ENCODE results near the gene CCDC60. TPM values are rescaled to one million over a fixed set of nuclear protein-coding genes. Genes with fewer than 3 reads are reported as not detected.

Gene CCDC60
- not detected in 2 replicates for total RNA-seq

DNA sequence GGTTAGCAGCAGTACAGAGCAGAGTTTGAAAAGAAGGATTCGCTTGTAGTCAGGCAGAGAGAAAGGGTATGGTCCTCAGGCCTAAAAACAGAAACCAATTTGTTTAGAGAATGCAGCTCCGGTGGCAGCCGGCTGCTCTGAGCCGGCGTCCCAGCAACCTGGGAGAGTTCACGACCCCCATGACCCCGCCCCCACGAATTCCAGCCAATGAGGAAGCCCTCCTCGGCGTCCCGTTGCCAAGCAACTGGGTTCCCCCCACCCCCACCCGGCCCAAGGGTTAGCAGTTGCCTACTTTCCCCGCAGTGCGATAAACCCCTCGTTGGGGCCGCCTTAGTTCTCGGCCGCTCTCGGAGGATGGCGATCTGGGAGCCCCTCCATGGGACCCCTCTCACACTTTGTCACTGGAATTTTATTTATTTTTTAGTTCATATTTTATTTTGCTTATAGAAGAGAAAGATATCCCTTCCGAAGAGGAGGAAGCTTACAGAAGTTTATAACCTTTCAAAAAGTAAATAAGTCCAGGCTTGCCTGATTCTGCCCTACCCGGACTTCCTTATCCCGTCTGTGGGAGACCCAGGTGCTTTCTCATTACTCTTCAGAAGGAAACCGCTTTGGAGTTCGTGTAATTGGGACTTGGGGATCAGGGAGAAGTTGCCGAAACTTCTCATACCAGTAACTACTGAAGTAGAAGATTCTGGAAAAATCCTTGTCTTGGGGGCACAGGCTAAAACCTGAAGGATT lies at the start of gene CCDC60:
CCDC60 (plus strand) TSS at position 300 of the 741 bp plus-strand sequence. CDS start 448 bp downstream, outside the sequence.
- intact Hi-C loops (cut with micrococcal nuclease): no loop called here

GRCh38 chr12:119288576-119288975 lies 46.0 kb upstream of the CCDC60 start:
- intact Hi-C loops (cut with micrococcal nuclease): no loop called here

DNA sequence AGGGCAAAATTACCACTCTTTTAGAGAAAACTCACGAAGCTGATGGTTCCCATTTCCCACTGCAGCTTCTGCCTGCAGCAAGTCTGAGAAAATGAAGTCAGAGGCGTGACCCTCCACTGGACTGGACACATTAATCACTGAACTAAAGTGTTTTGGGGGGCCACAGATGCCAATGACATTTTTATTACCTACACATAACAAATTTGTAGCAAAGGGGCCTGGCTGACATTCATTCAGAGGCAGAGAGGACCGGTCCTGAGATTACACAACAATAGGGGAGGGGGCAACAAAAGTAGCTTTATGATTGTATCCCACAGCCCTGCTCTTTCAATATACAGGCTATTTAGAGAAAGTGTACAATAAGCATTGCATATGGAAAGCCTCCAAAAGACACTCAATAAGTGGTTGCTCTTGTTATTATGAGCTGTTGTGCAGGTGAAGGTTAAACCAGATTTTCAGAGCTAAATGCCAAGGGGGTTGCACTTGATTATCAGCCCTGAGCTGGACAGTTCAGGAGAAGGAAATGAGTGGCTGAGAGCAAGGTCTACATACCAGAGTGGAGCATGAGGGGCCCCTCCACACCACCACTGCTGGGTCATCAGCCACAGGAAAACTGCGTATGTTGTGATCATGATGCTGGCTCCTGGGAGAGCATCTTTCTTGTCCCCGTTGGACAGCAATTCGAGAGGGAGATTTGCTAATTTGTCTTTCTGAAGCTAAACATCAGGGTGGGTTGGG lies 41.5 kb upstream of the CCDC60 start:
- intact Hi-C loops (cut with micrococcal nuclease): no loop called here

DNA sequence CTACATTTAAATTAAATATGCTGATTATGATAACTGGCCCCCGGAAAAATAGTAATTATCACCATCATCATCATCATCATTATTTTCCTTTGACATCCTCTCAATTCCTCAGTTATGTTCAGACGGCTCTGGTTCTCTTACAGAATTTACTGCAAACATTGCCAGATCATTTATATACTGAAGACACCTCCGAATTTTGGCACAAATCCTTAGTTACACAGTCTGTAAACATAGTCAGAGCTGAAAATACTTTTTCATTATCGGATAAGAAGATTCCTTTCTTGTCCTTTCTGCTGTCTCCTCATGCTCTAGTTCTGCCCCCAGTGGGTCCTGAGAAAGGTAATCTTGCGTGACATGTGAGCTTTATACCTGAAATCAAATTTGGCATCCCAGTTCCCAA lies 40.3 kb upstream of the CCDC60 start:
- intact Hi-C loops (cut with micrococcal nuclease): no loop called here

GRCh38 chr12:119296535-119296934 lies 38.0 kb upstream of the CCDC60 start:
- intact Hi-C loops (cut with micrococcal nuclease): no loop called here

DNA sequence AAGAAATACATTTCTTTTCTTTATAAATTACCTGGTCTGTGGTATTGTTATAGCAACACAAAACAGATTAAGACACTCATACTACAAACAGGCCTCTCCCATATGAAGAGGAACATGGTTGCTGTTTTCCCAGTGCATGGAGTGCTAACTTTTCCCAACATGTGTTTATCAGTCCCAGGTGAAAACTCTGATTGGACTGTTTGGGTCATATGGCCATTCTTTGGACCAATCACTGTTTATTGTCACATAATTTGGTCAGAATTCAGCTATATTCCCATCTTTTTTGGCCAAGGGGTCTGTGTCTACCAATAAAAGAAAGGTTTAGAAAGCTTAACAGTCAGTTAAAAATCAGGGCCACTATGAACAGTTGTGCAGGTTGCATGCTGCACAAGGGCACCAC lies 35.4 kb upstream of the CCDC60 start:
- intact Hi-C loops (cut with micrococcal nuclease): no loop called here

- intact Hi-C loops (cut with micrococcal nuclease): no loop called here
Measured at GRCh38 chr12:119301379-119301778, 33.1 kb upstream of the CCDC60 start.

DNA sequence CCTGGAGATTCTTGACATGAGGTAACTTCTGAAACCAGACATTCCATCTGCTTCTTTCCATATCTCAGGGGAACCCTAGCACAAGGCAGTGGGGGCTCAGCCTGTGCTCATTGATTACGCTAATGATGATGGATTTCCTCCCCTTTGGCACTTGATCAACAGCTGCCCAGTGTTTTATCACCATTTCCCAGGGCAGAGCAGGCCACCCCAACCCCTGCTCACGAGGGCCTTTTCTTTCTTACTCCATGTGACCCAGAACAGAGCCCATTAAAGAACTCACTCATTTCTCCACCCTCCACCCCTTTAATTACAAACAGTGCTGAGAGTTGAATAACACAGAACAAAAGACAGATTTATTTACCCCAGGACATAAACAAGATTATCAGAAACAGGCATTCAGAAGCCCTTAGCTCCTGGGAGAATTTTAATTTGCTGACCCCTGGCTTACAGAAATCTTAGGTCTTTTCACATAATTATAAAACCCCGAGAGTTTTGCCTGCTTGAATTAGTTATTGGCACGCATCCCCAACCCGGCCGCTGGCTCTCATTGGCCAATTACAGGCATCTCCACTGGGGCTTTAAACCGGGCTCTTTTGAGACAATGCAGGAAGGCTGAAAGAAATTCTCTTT lies 32.0 kb upstream of the CCDC60 start:
- intact Hi-C loops (cut with micrococcal nuclease): no loop called here

GRCh38 chr12:119306593-119306992 lies 27.9 kb upstream of the CCDC60 start:
- intact Hi-C loops (cut with micrococcal nuclease): no loop called here

GRCh38 chr12:119307747-119308146 lies 26.8 kb upstream of the CCDC60 start:
- intact Hi-C loops (cut with micrococcal nuclease): no loop called here

DNA sequence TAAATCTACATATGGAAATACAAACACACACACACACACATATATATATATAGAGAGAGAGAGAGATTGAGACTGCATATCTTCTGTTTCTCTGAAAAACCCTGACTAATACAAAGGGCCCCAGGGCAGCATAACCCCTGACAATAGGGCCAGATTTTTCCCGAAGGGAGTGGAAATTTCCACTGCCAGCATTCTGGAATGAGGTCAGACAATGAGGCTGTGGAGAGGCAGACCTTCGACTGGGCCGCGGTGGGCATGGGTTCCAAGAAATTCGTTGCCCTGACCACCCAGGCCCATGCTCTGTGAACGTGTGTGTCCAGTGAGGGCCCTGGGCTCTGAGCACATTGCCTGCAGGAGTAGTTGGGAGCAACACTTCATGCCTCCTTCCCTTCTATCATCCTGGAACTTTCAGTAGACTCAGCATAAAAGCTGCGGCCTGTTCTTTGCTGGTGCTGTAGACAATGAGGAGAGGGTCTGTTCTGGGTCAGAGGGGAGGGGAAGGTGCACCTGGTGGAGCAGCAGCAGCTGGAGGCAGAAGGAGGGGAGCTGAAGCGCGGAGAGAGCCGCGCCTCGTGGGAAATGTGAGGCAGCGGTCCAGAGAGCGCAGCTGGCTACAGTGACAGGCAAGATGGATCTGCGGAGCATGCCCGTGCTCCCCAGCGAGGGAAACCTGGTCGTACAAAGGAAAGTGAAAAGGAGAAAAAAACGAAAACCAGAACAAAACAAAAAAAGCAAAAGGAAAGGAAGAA lies 25.6 kb upstream of the CCDC60 start:
- intact Hi-C loops (cut with micrococcal nuclease): no loop called here

- intact Hi-C loops (cut with micrococcal nuclease): no loop called here
Measured at GRCh38 chr12:119311878-119312277, 22.7 kb upstream of the CCDC60 start.

DNA sequence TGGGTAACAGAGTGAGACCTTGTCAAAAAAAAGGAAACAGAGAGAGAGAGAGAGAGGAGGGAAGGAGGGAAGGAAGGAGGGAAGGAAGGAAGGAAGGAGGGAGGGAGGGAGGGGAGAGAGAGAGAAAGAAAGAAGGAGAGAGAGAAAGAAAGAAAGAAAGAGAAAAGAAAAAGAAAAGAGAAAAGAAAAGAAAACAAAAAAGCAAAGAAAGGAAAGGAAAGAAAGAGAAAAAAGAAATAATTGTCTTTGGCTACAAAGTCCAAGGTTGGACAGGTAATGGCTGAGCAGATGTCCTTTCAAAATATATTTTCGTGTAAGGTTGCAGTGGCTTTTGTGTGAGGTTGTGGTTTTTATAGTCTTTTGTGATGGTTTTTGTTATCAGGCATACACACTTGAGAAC lies 21.6 kb upstream of the CCDC60 start:
- intact Hi-C loops (cut with micrococcal nuclease): no loop called here

DNA sequence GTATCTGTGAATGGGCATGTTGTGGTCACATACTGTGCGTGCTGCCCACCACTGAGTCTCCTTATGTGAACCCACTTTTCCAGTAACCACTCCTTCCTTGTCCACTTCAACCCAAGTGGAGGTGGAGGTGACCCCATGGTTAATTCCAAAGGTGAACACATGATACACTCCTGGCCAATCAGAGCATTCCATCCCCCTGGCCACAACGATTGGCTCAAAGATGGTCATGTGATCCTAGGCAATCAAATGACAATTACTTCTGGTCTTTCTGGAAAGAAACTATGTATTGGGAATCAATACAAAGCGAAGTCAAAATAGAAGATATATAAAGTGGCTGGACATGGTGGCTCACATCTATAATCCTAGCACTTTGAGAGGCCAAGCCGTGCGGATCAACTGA lies 20.2 kb upstream of the CCDC60 start:
- intact Hi-C loops (cut with micrococcal nuclease): no loop called here

DNA sequence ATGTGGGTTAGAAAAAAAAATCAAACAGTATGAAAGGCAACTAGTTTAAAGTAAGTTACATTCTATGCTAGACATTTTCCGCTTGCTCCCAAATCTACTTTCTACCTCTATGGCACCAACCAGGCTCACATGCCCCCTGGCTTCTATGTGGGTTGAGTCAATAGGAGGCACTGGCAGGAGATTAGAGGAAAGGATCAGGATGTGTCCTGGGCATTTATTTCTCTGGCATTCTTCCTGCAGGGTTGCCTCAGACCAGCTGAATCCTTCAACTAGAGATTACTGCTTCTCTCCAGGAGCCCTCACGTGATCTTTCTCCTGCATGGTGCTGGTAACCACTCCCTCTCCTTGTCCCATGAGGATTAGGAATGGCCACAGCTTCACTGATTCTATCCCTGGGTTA lies 14.9 kb upstream of the CCDC60 start:
- intact Hi-C loops (cut with micrococcal nuclease): no loop called here

GRCh38 chr12:119320678-119321077 lies 13.9 kb upstream of the CCDC60 start:
- intact Hi-C loops (cut with micrococcal nuclease): no loop called here

GRCh38 chr12:119322301-119322723 lies 12.2 kb upstream of the CCDC60 start:
- intact Hi-C loops (cut with micrococcal nuclease): no loop called here

DNA sequence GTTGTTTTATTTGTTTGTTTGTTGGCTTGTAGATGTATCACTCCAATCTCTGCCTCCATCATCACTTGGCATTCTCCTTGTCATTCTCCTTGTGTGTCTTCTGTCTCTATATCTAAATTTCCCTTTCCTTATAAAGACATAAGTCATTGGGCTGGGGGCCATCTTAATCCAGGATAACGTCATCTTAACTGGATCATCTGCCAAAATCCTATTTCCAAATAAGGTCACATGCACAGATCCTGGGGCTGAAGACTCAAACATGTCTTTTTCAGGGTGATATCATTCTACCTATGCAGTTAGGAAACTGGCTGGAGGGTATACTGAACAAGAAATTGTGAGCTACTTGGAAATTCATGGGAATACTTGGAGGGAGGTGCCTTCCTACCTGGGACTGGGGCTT lies 8.7 kb upstream of the CCDC60 start:
- intact Hi-C loops (cut with micrococcal nuclease): no loop called here

DNA sequence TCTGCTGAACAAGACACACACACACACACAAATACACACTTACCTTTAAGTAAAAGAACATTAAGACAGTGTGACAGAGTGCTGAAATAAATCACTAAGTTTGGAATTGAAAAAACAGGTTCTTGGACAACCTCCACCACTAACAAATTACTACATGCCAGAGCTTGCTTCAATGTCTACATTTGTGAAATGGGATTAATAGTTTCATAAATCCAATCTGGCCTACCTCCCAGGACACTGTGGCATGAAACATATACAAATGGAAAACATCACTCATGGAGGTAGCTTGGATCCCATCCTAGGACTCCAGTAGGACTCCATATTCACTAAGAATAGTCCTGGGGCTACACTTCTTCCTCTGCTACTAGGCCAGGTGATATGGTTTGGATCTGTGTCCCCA lies 8.2 kb upstream of the CCDC60 start:
- intact Hi-C loops (cut with micrococcal nuclease): no loop called here

- intact Hi-C loops (cut with micrococcal nuclease): no loop called here
Measured at GRCh38 chr12:119327471-119327870, 7.1 kb upstream of the CCDC60 start.

GRCh38 chr12:119328111-119328510 lies 6.4 kb upstream of the CCDC60 start:
- intact Hi-C loops (cut with micrococcal nuclease): no loop called here
